Hematopoietic multipotent progenitor cell treated with erythropoietin and hydrocortisone succinate and interleukin-3 and kit ligand, for 17 days (in vitro differentiated cells): ENCODE measurements around the gene TTYH3.

Experiments used
- DNase-seq: peaks from one replicate; pipeline ENCODE4 v3.0.0-alpha.2; 2015; ENCODE audit warnings: low spot score

TTYH3 gene

GRCh38 chr7:2649139-2649838, 17.5 kb downstream of the TTYH3 start:
- no peak for DNase-seq

- no peak for DNase-seq
These were observed 18.2 kb downstream of the TTYH3 start for GRCh38 chr7:2649991-2650390.

GRCh38 chr7:2650451-2650850, 18.7 kb downstream of the TTYH3 start:
- DNase-seq = no peak

- no peak for DNase-seq
These were observed 19.6 kb downstream of the TTYH3 start for GRCh38 chr7:2651336-2651735.

- no peak for DNase-seq
These were observed 20.3 kb downstream of the TTYH3 start for GRCh38 chr7:2651847-2652735.

- DNase-seq = no peak
These were observed 20.9 kb downstream of the TTYH3 start for GRCh38 chr7:2652736-2653060.

GRCh38 chr7:2654059-2654458, 22.3 kb downstream of the TTYH3 start:
- no peak for DNase-seq

- DNase-seq = no peak
These were observed 24.3 kb downstream of the TTYH3 start for GRCh38 chr7:2655870-2656614.

GRCh38 chr7:2657208-2657607, 25.4 kb downstream of the TTYH3 start:
- no peak for DNase-seq

GRCh38 chr7:2657920-2658671, 26.3 kb downstream of the TTYH3 start:
- no peak for DNase-seq

GRCh38 chr7:2658941-2659340, 27.2 kb downstream of the TTYH3 start:
- no peak for DNase-seq

GRCh38 chr7:2659556-2660358, 28.0 kb downstream of the TTYH3 start:
- no peak for DNase-seq

- DNase-seq = no peak
These were observed 28.7 kb downstream of the TTYH3 start for GRCh38 chr7:2660359-2661095.

GRCh38 chr7:2661096-2661449, 29.3 kb downstream of the TTYH3 start:
- DNase-seq = no peak

GRCh38 chr7:2661602-2662272, 30.0 kb downstream of the TTYH3 start:
- no peak for DNase-seq

- DNase-seq = no peak
These were observed 30.7 kb downstream of the TTYH3 start for GRCh38 chr7:2662273-2663120.

GRCh38 chr7:2663121-2663886, 31.5 kb downstream of the TTYH3 start:
- no peak for DNase-seq

- no peak for DNase-seq
These were observed 32.2 kb downstream of the TTYH3 start for GRCh38 chr7:2663960-2664359.
